ENCODE measurements around the gene IQSEC1. TPM values are rescaled to one million over a fixed set of nuclear protein-coding genes. Genes with fewer than 3 reads are reported as not detected.

IQSEC1 gene
- total and polyA plus RNA-seq, 2 of the 8 experiments (the other 6 are each of a cell fraction or from before 2014, with no cell fraction given) = 6.8 to 28.8 TPM

DNA sequence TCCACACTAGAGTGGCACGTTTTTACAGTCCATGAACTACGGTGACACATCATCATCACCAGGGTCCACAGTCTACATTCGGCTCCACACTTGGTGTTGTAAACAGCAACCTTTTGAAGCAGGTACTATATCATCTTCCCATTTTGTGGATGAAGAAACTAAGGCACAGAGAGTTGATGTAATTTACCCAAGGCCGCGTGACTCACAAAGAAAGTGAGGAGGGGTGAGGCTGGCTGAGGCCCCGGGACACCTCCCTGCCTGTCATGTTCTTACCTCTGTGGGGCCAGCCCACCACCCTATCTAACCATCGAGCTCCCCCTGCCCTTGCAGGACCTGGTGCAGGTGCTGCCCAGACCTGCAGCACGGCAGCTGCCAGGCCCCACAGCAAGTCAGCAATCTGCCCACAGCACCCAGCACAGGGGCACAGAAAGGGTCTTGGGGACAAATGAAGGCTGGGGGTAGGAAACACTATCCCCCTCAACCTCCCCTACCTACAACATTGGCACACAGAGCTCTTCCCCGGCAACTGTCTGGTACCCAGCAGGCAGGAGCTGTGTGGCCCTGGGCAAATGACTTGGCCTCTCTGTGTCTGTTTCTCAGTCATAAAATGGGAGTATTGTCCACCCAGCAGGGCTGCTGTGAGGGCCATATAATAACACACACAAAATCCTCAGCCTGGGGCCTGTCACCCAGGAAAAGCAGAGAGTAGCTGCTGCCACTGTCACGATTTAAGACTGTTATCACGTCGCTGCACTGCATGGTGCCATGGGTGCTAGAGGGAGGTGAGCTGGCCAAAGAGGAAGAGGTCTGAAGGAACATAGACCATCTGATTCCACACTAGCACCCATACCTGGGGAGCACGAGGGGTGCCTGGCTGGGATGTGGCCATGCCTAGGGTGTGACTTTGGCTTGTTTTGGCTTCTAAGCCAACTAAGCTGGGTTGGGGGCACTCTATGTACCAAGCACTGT lies 115.1 kb downstream of the IQSEC1 start (continued):
- no peak for TF ChIP-seq RAD21 (IDR thresholded peaks at IDR 0.05 in 1 of 2, conservative IDR thresholded peaks at IDR 0.05 in 1 of 2; ENCODE audit: low read depth in 2 of 2, low read length in 2 of 2)
- no peak for TF ChIP-seq GABPA (IDR thresholded peaks at IDR 0.05; ENCODE audit: borderline replicate concordance, insufficient read depth, low read length)
- TF ChIP-seq, protein P1, sequence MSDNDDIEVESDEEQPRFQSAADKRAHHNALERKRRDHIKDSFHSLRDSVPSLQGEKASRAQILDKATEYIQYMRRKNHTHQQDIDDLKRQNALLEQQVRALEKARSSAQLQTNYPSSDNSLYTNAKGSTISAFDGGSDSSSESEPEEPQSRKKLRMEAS (IDR thresholded peaks at IDR 0.05) = no peak
- TF ChIP-seq KDM1A (IDR thresholded peaks at IDR 0.05; ENCODE audit: borderline replicate concordance, low read length) = no peak
- no peak for TF ChIP-seq SP1 (IDR thresholded peaks at IDR 0.05; ENCODE audit: low read depth, low read length)
- TF ChIP-seq CBX8 (IDR thresholded peaks at IDR 0.05; ENCODE audit: borderline replicate concordance, low read depth, low read length) = no peak
- no peak for TF ChIP-seq POLR2AphosphoS5 (IDR thresholded peaks at IDR 0.05; ENCODE audit: low read depth, low read length)
- no peak for TF ChIP-seq JUND (IDR thresholded peaks at IDR 0.05; ENCODE audit: low read length)
- no peak for TF ChIP-seq TAF1 (IDR thresholded peaks at IDR 0.05; ENCODE audit: low read depth, low read length)
- TF ChIP-seq TCF12 (IDR thresholded peaks at IDR 0.05; ENCODE audit: low read depth, low read length) = no peak
- no peak for TF ChIP-seq CBX5 (IDR thresholded peaks at IDR 0.05; ENCODE audit: low read depth, low read length)
- TF ChIP-seq SIN3A (conservative IDR thresholded peaks at IDR 0.05 in 1 of 2, IDR thresholded peaks at IDR 0.05 in 1 of 2; ENCODE audit: low read depth in 1 of 2, low read length in 2 of 2) = no peak
